HepG2 (cell line): ENCODE measurements around the gene MEF2D.

ENCODE experiments used
- CTCF ChIP-seq: sonication (generic); formaldehyde crosslinking; IDR thresholded peaks from 2 replicates; pipeline ENCODE4 v1.5.0; 2020; ENCODE audit warnings: mild to moderate bottlenecking, missing genetic modification reagents, moderate library complexity
- GABPA ChIP-seq, 2 experiments: IDR thresholded peaks; 2 replicates each; pipeline ENCODE4 v1.6.1; 2011 to 2016; ENCODE audit warnings: low read depth in 2 of 2, low read length in 1 of 2, missing biosample characterization in 1 of 2, missing genetic modification characterization in 1 of 2
- MAFK ChIP-seq, 2 experiments: IDR thresholded peaks in 1 of 2; conservative IDR thresholded peaks in 1 of 2; 2 replicates each; pipeline ENCODE4 v1.6.1; 2011; ENCODE audit warnings: improper control_type of control experiment in 2 of 2, low read length in 2 of 2
- POLR2A ChIP-seq, 2 experiments: IDR thresholded peaks; 2 replicates each; pipeline ENCODE4 v1.6.1; 2011; ENCODE audit warnings: low read depth in 2 of 2, low read length in 2 of 2, mild to moderate bottlenecking in 1 of 2, moderate library complexity in 1 of 2; ENCODE audit not compliant: insufficient read depth in 1 of 2
- SUZ12 ChIP-seq: fragments of 150-350 bp; IDR thresholded peaks from 2 replicates; pipeline ENCODE4 v1.6.1; 2014; ENCODE audit warnings: low read depth, low read length
- YY1 ChIP-seq: IDR thresholded peaks from 2 replicates; pipeline ENCODE4 v1.6.1; 2011; ENCODE audit warnings: low read length, low read depth, moderate library complexity, mild to moderate bottlenecking; ENCODE audit not compliant: insufficient read depth, insufficient replicate concordance
- ZFP82 ChIP-seq: sonication (generic); formaldehyde crosslinking; IDR thresholded peaks from 2 replicates; pipeline ENCODE4 v1.5.1; 2020; ENCODE audit warnings: mild to moderate bottlenecking, missing genetic modification reagents, borderline replicate concordance
- ZNF230 ChIP-seq: sonication (generic); formaldehyde crosslinking; IDR thresholded peaks from 2 replicates; pipeline ENCODE4 v1.4.0; 2020; ENCODE audit warnings: mild to moderate bottlenecking, missing genetic modification reagents
- ZNF446 ChIP-seq: sonication (generic); formaldehyde crosslinking; IDR thresholded peaks from 2 replicates; pipeline ENCODE4 v1.5.0; 2020; ENCODE audit warnings: mild to moderate bottlenecking, missing genetic modification reagents
- ZZZ3 ChIP-seq: sonication (generic); formaldehyde crosslinking; IDR thresholded peaks from 2 replicates; pipeline ENCODE4 v1.4.0; 2020; ENCODE audit warnings: missing genetic modification reagents, mild to moderate bottlenecking, borderline replicate concordance

- no peak for TF ChIP-seq MAFK (conservative IDR thresholded peaks at IDR 0.05 in 1 of 2, IDR thresholded peaks at IDR 0.05 in 1 of 2; ENCODE audit: low read length in 2 of 2)
- TF ChIP-seq POLR2A (IDR thresholded peaks at IDR 0.05; ENCODE audit: insufficient read depth in 1 of 2, low read depth in 2 of 2, low read length in 2 of 2), result no peak
- no peak for TF ChIP-seq CTCF (CRISPR knock-in tag)
- TF ChIP-seq GABPA (IDR thresholded peaks at IDR 0.05; ENCODE audit: low read depth, low read length), result no peak
- TF ChIP-seq GABPA (CRISPR knock-in tag; IDR thresholded peaks at IDR 0.05; ENCODE audit: low read depth), result no peak
- TF ChIP-seq YY1, result no peak
- TF ChIP-seq SUZ12, result no peak
- no peak for TF ChIP-seq ZFP82
- TF ChIP-seq ZNF446 (CRISPR knock-in tag), result no peak
- no peak for TF ChIP-seq ZNF230 (CRISPR knock-in tag)
- no peak for TF ChIP-seq ZZZ3 (CRISPR knock-in tag)
These were observed 45.7 kb upstream of the MEF2D start for GRCh38 chr1:156546267-156546666.
